SK-N-SH (cell line): Measurements from ENCODE around the gene SLC66A2. TPM values are rescaled to one million over a fixed set of nuclear protein-coding genes. Genes with fewer than 3 reads are reported as not detected.

Experiments used
- CTCF ChIA-PET: fragments of 300-600, 350-600 bp; formaldehyde crosslinking; extraction: SDS; loops from one replicate; lab custom pipeline; 2021; lab: Yijun Ruan, JAX
- POLR2A ChIA-PET: fragments of 350-600 bp; sonication (Branson Sonifier 250); formaldehyde crosslinking; extraction: SDS; loops from one replicate; lab custom pipeline; 2020; ENCODE audit warnings: antibody characterized with exemption, inconsistent platforms; lab: Yijun Ruan, JAX
- DNase-seq: peaks from one replicate; pipeline ENCODE4 v3.0.0; 2012
- H2AFZ ChIP-seq: fragments of 200-600 bp; sonication (generic); 2 replicates; pipeline ENCODE4 v1.8.1; 2016; ENCODE audit warnings: antibody characterized with exemption, mild to moderate bottlenecking, low read depth
- H3F3A ChIP-seq: fragments of 200-600 bp; sonication (generic); replicated peaks from 2 replicates; pipeline ENCODE3; 2016; ENCODE audit warnings: antibody characterized with exemption, mild to moderate bottlenecking; ENCODE audit not compliant: insufficient read depth
- H3K27ac ChIP-seq, 2 experiments: fragments of 200-500 bp in 1 of 2; fragments of 200-600 bp in 1 of 2; sonication (Bioruptor generic) in 1 of 2; sonication (generic), shearing (Covaris generic) in 1 of 2; 2 replicates each; pipeline versions ENCODE4 v1.5.1 to v1.6.1; 2014 to 2016; ENCODE audit warnings: low read depth in 2 of 2, inconsistent platforms in 1 of 2, low read length in 1 of 2, mild to moderate bottlenecking in 1 of 2, mixed read lengths in 1 of 2
- H3K27me3 ChIP-seq: fragments of 200-600 bp; sonication (generic), shearing (Covaris generic); 2 replicates; pipeline ENCODE4 v1.6.1; 2016; ENCODE audit warnings: mixed run types; ENCODE audit not compliant: insufficient read depth
- H3K36me3 ChIP-seq, 2 experiments: fragments of 200-500 bp in 1 of 2; fragments of 200-600 bp in 1 of 2; sonication (Bioruptor generic) in 1 of 2; sonication (generic) in 1 of 2; replicated peaks in 1 of 2; 2 replicates each; pipeline versions ENCODE3 to v1.5.1; 2014 to 2016; ENCODE audit warnings: low read length in 1 of 2, mild to moderate bottlenecking in 1 of 2; ENCODE audit not compliant: insufficient read depth in 2 of 2, control insufficient read depth in 1 of 2
- H3K4me1 ChIP-seq, 2 experiments: fragments of 200-500 bp in 1 of 2; fragments of 200-600 bp in 1 of 2; sonication (Bioruptor generic) in 1 of 2; sonication (generic), shearing (Covaris generic) in 1 of 2; 2 replicates each; pipeline versions ENCODE4 v1.5.1 to v1.6.1; 2014 to 2016; ENCODE audit warnings: low read depth in 1 of 2, low read length in 1 of 2, mixed run types in 1 of 2; ENCODE audit not compliant: insufficient read depth in 2 of 2, control insufficient read depth in 1 of 2
- H3K4me2 ChIP-seq: fragments of 200-600 bp; sonication (generic), shearing (Covaris generic); 2 replicates; pipeline ENCODE4 v1.6.1; 2017; ENCODE audit warnings: mixed run types
- H3K4me3 ChIP-seq, 2 experiments: fragments of 200-500 bp in 1 of 2; fragments of 200-600 bp in 1 of 2; sonication (Bioruptor generic) in 1 of 2; sonication (generic), shearing (Covaris generic) in 1 of 2; 2 replicates each; pipeline versions ENCODE4 v1.5.1 to v1.8.1; 2014 to 2016; ENCODE audit warnings: low read depth in 2 of 2, inconsistent platforms in 1 of 2, low read length in 1 of 2, mild to moderate bottlenecking in 1 of 2, mixed read lengths in 1 of 2, moderate library complexity in 1 of 2
- H3K79me2 ChIP-seq: fragments of 200-600 bp; sonication (generic); 2 replicates; pipeline ENCODE4 v1.8.1; 2017; ENCODE audit warnings: mild to moderate bottlenecking; ENCODE audit not compliant: insufficient read depth
- H3K9ac ChIP-seq: fragments of 200-600 bp; sonication (generic); 2 replicates; pipeline ENCODE4 v1.6.1; 2017; ENCODE audit warnings: mixed run types
- H3K9me2 ChIP-seq: fragments of 200-600 bp; sonication (generic); 2 replicates; pipeline ENCODE4 v1.6.1; 2017; ENCODE audit warnings: mixed run types
- H3K9me3 ChIP-seq: fragments of 200-600 bp; sonication (generic); 2 replicates; pipeline ENCODE4 v1.6.1; 2017; ENCODE audit warnings: mixed run types, mild to moderate bottlenecking, moderate library complexity
- H4K20me1 ChIP-seq: fragments of 200-600 bp; sonication (generic); 2 replicates; pipeline ENCODE4 v1.6.1; 2017; ENCODE audit warnings: mild to moderate bottlenecking, mixed run types; ENCODE audit not compliant: insufficient read depth
- CHD2 ChIP-seq: fragments of 150-350 bp; IDR thresholded peaks from 2 replicates; pipeline ENCODE4 v1.6.1; 2018; ENCODE audit warnings: low read length; ENCODE audit not compliant: partially characterized antibody
- ELF1 ChIP-seq: IDR thresholded peaks from 2 replicates; pipeline ENCODE4 v1.4.0; 2012
- EP300 ChIP-seq, 2 experiments: IDR thresholded peaks; 2 replicates each; pipeline versions ENCODE4 v1.4.0 to v1.6.1; 2012; ENCODE audit warnings: borderline replicate concordance in 1 of 2, low read depth in 1 of 2, low read length in 1 of 2
- EZH2phosphoT487 ChIP-seq: fragments of 200-600 bp; sonication (generic); IDR thresholded peaks from 2 replicates; pipeline ENCODE4 v1.6.1; 2017; ENCODE audit warnings: low read depth, mixed run types, mild to moderate bottlenecking, antibody characterized with exemption, moderate library complexity, borderline replicate concordance
- FOSL2 ChIP-seq: IDR thresholded peaks from 2 replicates; pipeline ENCODE4 v1.4.0; 2012; ENCODE audit warnings: low read depth, mild to moderate bottlenecking, moderate library complexity, borderline replicate concordance
- FOXJ3 ChIP-seq: sonication (generic); formaldehyde crosslinking; IDR thresholded peaks from 2 replicates; pipeline ENCODE4 v1.5.1; 2020; ENCODE audit warnings: mild to moderate bottlenecking, missing genetic modification reagents
- FOXM1 ChIP-seq: IDR thresholded peaks from 2 replicates; pipeline ENCODE4 v1.4.0; 2012; ENCODE audit warnings: low read depth, mild to moderate bottlenecking
- GABPA ChIP-seq: IDR thresholded peaks from 2 replicates; pipeline ENCODE4 v1.4.0; 2012; ENCODE audit warnings: low read depth, mild to moderate bottlenecking
- GATA2 ChIP-seq: sonication (generic); formaldehyde crosslinking; IDR thresholded peaks from 2 replicates; pipeline ENCODE4 v1.5.0; 2020; ENCODE audit warnings: mild to moderate bottlenecking, missing genetic modification reagents
- JUND ChIP-seq: IDR thresholded peaks from 2 replicates; pipeline ENCODE4 v1.4.0; 2012
- MAX ChIP-seq: IDR thresholded peaks from 2 replicates; pipeline ENCODE4 v1.4.0; 2012; ENCODE audit warnings: low read depth
- NRF1 ChIP-seq: IDR thresholded peaks from 2 replicates; pipeline ENCODE4 v1.6.1; 2012; ENCODE audit warnings: low read depth, mild to moderate bottlenecking, low read length
- POLR2AphosphoS5 ChIP-seq: IDR thresholded peaks from 2 replicates; pipeline ENCODE4 v1.6.1; 2012; ENCODE audit warnings: low read depth, low read length
- RCOR1 ChIP-seq: fragments of 150-350 bp; IDR thresholded peaks from 2 replicates; pipeline ENCODE4 v1.6.1; 2017; ENCODE audit warnings: antibody characterized with exemption, low read length
- RFX5 ChIP-seq: IDR thresholded peaks from 2 replicates; pipeline ENCODE4 v1.6.1; 2012; ENCODE audit warnings: mild to moderate bottlenecking, improper control_type of control experiment, low read length
- SIN3A ChIP-seq: IDR thresholded peaks from 2 replicates; pipeline ENCODE4 v1.6.1; 2012; ENCODE audit warnings: low read depth, mild to moderate bottlenecking, low read length, moderate library complexity, borderline replicate concordance
- SMC3 ChIP-seq: IDR thresholded peaks from 2 replicates; pipeline ENCODE4 v1.6.1; 2012; ENCODE audit warnings: low read depth, low read length, improper control_type of control experiment
- TAF1 ChIP-seq: IDR thresholded peaks from 2 replicates; pipeline ENCODE4 v1.6.1; 2012; ENCODE audit warnings: low read depth, mild to moderate bottlenecking, low read length, moderate library complexity, borderline replicate concordance
- TEAD4 ChIP-seq: IDR thresholded peaks from 2 replicates; pipeline ENCODE4 v1.4.0; 2012; ENCODE audit warnings: mild to moderate bottlenecking, borderline replicate concordance; ENCODE audit not compliant: insufficient read depth
- USF1 ChIP-seq: IDR thresholded peaks from 2 replicates; pipeline ENCODE4 v1.4.0; 2012; ENCODE audit warnings: low read depth, borderline replicate concordance
- USF2 ChIP-seq: fragments of 150-350 bp; IDR thresholded peaks from 2 replicates; pipeline ENCODE4 v1.6.1; 2017; ENCODE audit warnings: antibody characterized with exemption, low read length, low read depth, borderline replicate concordance
- YY1 ChIP-seq: IDR thresholded peaks from 2 replicates; pipeline ENCODE4 v1.4.0; 2012; ENCODE audit warnings: low read depth, mild to moderate bottlenecking
- WGBS: methylation state at CpG from one replicate; pipeline ENCODE4 v1.1.6; 2017; ENCODE audit warnings: low lambda C conversion rate; 5-methylcytosine and 5-hydroxymethylcytosine counted together
- polyA plus RNA-seq, 3 experiments: library from polyadenylated mRNA; depleted of rRNA; stranded (reverse); fragments of >200 nt; gene quantifications; 2 replicates each; pipeline ENCODE4 v1.2.3, GENCODE V29; 2012
- TF ChIP-seq, protein P1 (sequence below): fragments of 150-350 bp; IDR thresholded peaks from 2 replicates; pipeline ENCODE4 v1.6.1; 2016; ENCODE audit warnings: mild to moderate bottlenecking, low read depth, low read length

The SLC66A2 gene
- polyA plus RNA-seq, 1 of the 3 experiments (the other 2 are of a cell fraction), result 14.5 TPM

DNA sequence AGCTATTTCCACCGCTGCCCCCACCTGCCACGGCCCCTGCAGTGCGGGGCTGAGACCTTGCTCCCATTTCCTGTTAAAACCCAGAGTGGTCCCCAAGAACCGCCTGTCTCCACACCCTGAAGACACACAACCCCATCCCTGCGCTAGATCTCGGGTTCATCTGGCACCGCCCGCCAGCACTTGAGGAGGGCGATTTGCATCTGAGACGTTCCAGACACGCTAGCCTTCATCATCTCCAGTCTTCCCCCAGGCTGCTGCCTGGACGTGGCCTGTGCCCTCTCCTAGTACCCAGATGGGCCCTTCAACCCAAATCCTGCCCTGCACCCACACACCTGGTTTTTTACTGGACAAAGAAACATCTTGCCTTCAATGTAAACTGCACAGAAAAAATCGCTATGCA lies 49.8 kb downstream of the SLC66A2 start:
- no peak overlapping the region for H3K4me3 ChIP-seq
- no peaks in the 10 kb centered on the region for H3F3A ChIP-seq
- H3K9me3 ChIP-seq, result 0 out of 2 replicates have a peak, but pooled peaks cover 13% of the 10 kb centered on the region
- no peak overlapping the region for H3K9ac ChIP-seq
- H3K4me1 ChIP-seq, result no peaks in the 10 kb centered on the region
- no peak for TF ChIP-seq JUND
- TF ChIP-seq RFX5, result no peak
- no peak for TF ChIP-seq SIN3A
- no peak for TF ChIP-seq SMC3
- no peak for TF ChIP-seq GABPA
- no peak for TF ChIP-seq MAX
- TF ChIP-seq ELF1, result no peak
- TF ChIP-seq RCOR1, result no peak
- no peak for TF ChIP-seq NRF1
- no peak for TF ChIP-seq USF2
- TF ChIP-seq, protein P1, sequence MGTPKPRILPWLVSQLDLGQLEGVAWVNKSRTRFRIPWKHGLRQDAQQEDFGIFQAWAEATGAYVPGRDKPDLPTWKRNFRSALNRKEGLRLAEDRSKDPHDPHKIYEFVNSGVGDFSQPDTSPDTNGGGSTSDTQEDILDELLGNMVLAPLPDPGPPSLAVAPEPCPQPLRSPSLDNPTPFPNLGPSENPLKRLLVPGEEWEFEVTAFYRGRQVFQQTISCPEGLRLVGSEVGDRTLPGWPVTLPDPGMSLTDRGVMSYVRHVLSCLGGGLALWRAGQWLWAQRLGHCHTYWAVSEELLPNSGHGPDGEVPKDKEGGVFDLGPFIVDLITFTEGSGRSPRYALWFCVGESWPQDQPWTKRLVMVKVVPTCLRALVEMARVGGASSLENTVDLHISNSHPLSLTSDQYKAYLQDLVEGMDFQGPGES, result no peak
- TF ChIP-seq CHD2, result no peak
- no peak for TF ChIP-seq TEAD4
- TF ChIP-seq FOXJ3, result no peak
- no peak for DNase-seq
- 97% methylated on average over 11 of the region's 13 CpGs for WGBS
- H3K9me2 ChIP-seq, result no peaks in the 10 kb centered on the region
- no peak overlapping the region for H3K27ac ChIP-seq
- H3K4me2 ChIP-seq, result no peak overlapping the region
- H2AFZ ChIP-seq, result no peak overlapping the region
- ChIA-PET POLR2A (no interaction called here), CTCF (no interaction called here)
- peaks cover 0 to 3% of the 10 kb centered on the region in 2 experiments for H3K36me3 ChIP-seq
- H4K20me1 ChIP-seq, result no peaks in the 10 kb centered on the region
- no peaks in the 10 kb centered on the region for H3K79me2 ChIP-seq
- no peaks in the 10 kb centered on the region for H3K27me3 ChIP-seq

DNA sequence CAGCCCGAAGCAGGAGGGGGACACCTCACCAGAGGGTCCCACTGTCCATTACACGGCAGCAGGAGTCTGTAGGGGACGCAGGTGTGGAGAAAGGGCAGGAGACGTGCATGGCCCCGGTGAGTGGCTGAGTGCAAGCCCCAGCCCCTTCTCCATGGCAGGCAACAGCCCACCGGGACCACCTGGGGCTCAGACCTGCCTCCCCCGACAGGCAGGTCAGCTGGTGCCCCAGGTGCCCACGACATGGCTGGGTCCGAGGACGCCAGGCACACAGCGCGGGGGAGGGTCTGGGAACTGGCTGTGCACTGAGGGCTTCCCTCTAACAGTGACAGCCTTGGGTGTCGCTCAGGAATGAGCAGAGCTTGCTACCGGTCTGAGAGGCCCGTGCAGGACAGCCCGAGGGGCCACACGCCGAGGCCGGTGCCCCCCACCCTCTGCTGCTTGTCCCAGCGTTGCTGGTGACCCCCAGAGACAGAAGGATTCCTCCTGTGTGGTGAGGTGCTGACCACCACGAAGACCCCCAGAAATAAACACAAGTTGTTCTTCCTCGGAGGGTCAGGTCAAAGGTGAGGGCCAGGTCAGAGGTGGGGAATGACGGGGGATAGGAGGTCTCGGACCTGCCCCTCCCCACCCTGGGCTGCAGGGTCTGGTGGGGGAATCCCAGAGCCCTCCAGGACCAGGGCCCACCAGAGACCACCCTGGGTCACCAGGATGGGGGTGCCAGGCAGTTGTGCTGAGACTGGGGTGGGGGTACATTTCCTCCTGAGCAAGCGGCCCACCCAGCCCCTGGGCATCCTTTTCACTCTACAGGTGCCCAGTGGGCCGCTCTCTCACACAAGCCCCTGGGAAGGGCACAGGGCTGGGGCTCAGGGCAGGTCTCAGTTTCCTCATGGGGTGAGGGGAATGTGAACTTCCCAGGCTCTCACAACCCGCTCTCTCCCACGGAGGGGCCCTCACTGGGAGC lies 50.6 kb downstream of the SLC66A2 start:
- 95% methylated on average over 11 of the region's 28 CpGs for WGBS
- no peaks in the 10 kb centered on the region for H3K9me2 ChIP-seq
- H3K9me3 ChIP-seq, result 0 out of 2 replicates have a peak, but pooled peaks cover 13% of the 10 kb centered on the region
- ChIA-PET POLR2A (no interaction called here), CTCF (no interaction called here)
- H3K27me3 ChIP-seq, result no peaks in the 10 kb centered on the region
- H3K4me2 ChIP-seq, result no peak overlapping the region
- H3K27ac ChIP-seq, result no peak overlapping the region
- peaks cover 0 to 3% of the 10 kb centered on the region in 2 experiments for H3K36me3 ChIP-seq
- no peaks in the 10 kb centered on the region for H3K79me2 ChIP-seq
- DNase-seq, result peak; percentile 27
- no peaks in the 10 kb centered on the region for H3F3A ChIP-seq
- H3K9ac ChIP-seq, result no peak overlapping the region
- no peak overlapping the region for H2AFZ ChIP-seq
- no peak overlapping the region for H3K4me3 ChIP-seq
- no peaks in the 10 kb centered on the region for H3K4me1 ChIP-seq
- no peaks in the 10 kb centered on the region for H4K20me1 ChIP-seq
- no peak for TF ChIP-seq CHD2
- no peak for TF ChIP-seq EZH2phosphoT487
- TF ChIP-seq USF1, result no peak
- no peak for TF ChIP-seq EP300 (IDR thresholded peaks at IDR 0.05; ENCODE audit: borderline replicate concordance in 1 of 2, low read depth in 1 of 2, low read length in 1 of 2)
- TF ChIP-seq FOSL2, result no peak
- TF ChIP-seq FOXM1, result no peak
- TF ChIP-seq YY1, result no peak
- no peak for TF ChIP-seq SIN3A
- TF ChIP-seq JUND, result no peak
- no peak for TF ChIP-seq USF2
- no peak for TF ChIP-seq SMC3
- no peak for TF ChIP-seq FOXJ3
- TF ChIP-seq POLR2AphosphoS5, result no peak
- TF ChIP-seq TAF1, result no peak
- TF ChIP-seq GATA2, result no peak
- no peak for TF ChIP-seq GABPA
